Panc1 (cell line): Measurements from ENCODE around the gene ADGRL3.

ENCODE experiments used
- POLR2AphosphoS5 ChIP-seq: IDR thresholded peaks from 2 replicates; pipeline ENCODE4 v1.6.1; 2012; ENCODE audit warnings: mild to moderate bottlenecking, low read depth, low read length, moderate library complexity
- SIN3A ChIP-seq: IDR thresholded peaks from 2 replicates; pipeline ENCODE4 v1.6.1; 2012; ENCODE audit warnings: low read depth, mild to moderate bottlenecking, low read length, moderate library complexity, borderline replicate concordance; ENCODE audit not compliant: insufficient read depth
- TF ChIP-seq, protein P1 (sequence below), 2 experiments: IDR thresholded peaks; 2 replicates each; pipeline ENCODE4 v1.6.1; 2011 to 2012; ENCODE audit warnings: low read depth in 2 of 2, control low read depth in 1 of 2, low read length in 1 of 2, mild to moderate bottlenecking in 1 of 2, moderate library complexity in 1 of 2; ENCODE audit not compliant: insufficient read depth in 1 of 2
- TF ChIP-seq, protein P2 (sequence below): fragments of 450-650 bp; IDR thresholded peaks from 2 replicates; pipeline ENCODE4 v1.5.1; 2017; ENCODE audit warnings: mild to moderate bottlenecking

DNA sequence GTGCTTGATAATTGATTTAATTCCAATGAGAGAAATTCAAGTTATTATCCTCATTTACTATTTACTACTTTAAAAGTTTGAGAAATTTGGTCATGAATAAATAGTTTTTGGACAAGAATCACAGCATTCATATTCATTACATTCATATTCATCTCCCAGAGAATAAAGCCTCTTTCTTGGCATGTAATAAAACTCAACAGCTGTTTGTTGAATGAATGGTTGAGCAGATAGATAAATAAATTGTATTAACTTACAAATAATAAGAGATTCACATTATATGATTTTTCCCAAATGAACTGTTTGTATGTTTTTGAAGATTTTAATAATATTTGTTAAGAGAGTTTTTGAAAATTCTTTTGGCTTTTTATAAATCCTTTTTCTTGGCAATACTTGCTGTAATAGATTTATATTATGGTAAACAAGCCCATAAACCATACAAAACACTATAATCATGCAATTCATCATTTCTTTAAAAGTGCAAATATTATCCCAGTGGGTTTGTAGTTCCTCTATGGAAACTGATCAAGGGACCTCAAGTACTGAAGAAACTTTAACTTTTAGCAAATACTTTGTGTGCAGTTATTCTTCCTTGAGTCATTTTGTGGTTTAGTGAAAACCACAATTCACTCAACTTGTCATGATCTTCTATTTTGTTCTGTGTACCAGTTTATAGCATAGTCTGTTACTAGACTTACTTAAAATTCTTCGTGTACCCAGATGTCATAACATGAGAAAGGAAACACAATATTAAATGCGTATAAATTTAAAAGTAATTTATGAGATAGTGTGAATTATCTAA, 371.8 kb downstream of the ADGRL3 start:
- TF ChIP-seq, protein P1, sequence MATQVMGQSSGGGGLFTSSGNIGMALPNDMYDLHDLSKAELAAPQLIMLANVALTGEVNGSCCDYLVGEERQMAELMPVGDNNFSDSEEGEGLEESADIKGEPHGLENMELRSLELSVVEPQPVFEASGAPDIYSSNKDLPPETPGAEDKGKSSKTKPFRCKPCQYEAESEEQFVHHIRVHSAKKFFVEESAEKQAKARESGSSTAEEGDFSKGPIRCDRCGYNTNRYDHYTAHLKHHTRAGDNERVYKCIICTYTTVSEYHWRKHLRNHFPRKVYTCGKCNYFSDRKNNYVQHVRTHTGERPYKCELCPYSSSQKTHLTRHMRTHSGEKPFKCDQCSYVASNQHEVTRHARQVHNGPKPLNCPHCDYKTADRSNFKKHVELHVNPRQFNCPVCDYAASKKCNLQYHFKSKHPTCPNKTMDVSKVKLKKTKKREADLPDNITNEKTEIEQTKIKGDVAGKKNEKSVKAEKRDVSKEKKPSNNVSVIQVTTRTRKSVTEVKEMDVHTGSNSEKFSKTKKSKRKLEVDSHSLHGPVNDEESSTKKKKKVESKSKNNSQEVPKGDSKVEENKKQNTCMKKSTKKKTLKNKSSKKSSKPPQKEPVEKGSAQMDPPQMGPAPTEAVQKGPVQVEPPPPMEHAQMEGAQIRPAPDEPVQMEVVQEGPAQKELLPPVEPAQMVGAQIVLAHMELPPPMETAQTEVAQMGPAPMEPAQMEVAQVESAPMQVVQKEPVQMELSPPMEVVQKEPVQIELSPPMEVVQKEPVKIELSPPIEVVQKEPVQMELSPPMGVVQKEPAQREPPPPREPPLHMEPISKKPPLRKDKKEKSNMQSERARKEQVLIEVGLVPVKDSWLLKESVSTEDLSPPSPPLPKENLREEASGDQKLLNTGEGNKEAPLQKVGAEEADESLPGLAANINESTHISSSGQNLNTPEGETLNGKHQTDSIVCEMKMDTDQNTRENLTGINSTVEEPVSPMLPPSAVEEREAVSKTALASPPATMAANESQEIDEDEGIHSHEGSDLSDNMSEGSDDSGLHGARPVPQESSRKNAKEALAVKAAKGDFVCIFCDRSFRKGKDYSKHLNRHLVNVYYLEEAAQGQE (IDR thresholded peaks at IDR 0.05; ENCODE audit: insufficient read depth in 1 of 2, low read depth in 2 of 2, low read length in 1 of 2) = no peak
- TF ChIP-seq POLR2AphosphoS5 = no peak
- TF ChIP-seq, protein P2, sequence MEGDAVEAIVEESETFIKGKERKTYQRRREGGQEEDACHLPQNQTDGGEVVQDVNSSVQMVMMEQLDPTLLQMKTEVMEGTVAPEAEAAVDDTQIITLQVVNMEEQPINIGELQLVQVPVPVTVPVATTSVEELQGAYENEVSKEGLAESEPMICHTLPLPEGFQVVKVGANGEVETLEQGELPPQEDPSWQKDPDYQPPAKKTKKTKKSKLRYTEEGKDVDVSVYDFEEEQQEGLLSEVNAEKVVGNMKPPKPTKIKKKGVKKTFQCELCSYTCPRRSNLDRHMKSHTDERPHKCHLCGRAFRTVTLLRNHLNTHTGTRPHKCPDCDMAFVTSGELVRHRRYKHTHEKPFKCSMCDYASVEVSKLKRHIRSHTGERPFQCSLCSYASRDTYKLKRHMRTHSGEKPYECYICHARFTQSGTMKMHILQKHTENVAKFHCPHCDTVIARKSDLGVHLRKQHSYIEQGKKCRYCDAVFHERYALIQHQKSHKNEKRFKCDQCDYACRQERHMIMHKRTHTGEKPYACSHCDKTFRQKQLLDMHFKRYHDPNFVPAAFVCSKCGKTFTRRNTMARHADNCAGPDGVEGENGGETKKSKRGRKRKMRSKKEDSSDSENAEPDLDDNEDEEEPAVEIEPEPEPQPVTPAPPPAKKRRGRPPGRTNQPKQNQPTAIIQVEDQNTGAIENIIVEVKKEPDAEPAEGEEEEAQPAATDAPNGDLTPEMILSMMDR = no peak
- TF ChIP-seq SIN3A = no peak
